Measurements from ENCODE around the gene KLK3.
"Not testable (repeated sequence)": the region's sequence is repeated elsewhere in the genome, so short reads cannot be mapped to it uniquely, and the experiment has no call there.

Gene KLK3

GRCh38 chr19:50854636-50855410, at the start of gene KLK3:
Gene KLK3, plus strand, starts transcription at chr19:50854915. Its CDS starts 41 bp downstream, at chr19:50854956.
- DNase-seq (ENCODE audit: low spot score) (no peak), FAIRE-seq (no peak)

- DNase-seq (ENCODE audit: low spot score) (no peak), FAIRE-seq (no peak)
Observed at GRCh38 chr19:50808856-50809255, 45.9 kb upstream of the KLK3 start.

GRCh38 chr19:50811622-50812238, 43.0 kb upstream of the KLK3 start:
- not testable (repeated sequence) for FAIRE-seq; DNase-seq (ENCODE audit: low spot score)

GRCh38 chr19:50812474-50812873, 42.2 kb upstream of the KLK3 start:
- FAIRE-seq (no peak), DNase-seq (ENCODE audit: low spot score) (no peak)

GRCh38 chr19:50814883-50815282, 39.8 kb upstream of the KLK3 start:
- no peak for FAIRE-seq
- no peak for DNase-seq (ENCODE audit: low spot score)

GRCh38 chr19:50815439-50815838, 39.3 kb upstream of the KLK3 start:
- DNase-seq (ENCODE audit: low spot score) (no peak), FAIRE-seq (no peak)

- no peak for FAIRE-seq
- no peak for DNase-seq (ENCODE audit: low spot score)
Observed at GRCh38 chr19:50817941-50818858, 36.5 kb upstream of the KLK3 start.

- no peak for DNase-seq (ENCODE audit: low spot score)
- no peak for FAIRE-seq
Observed at GRCh38 chr19:50818859-50819472, 35.7 kb upstream of the KLK3 start.

- DNase-seq (ENCODE audit: low spot score) (no peak), FAIRE-seq (no peak)
Observed at GRCh38 chr19:50819636-50820035, 35.1 kb upstream of the KLK3 start.

GRCh38 chr19:50820086-50820485, 34.6 kb upstream of the KLK3 start:
- no peak for FAIRE-seq
- no peak for DNase-seq (ENCODE audit: low spot score)

- FAIRE-seq = no peak
Observed at GRCh38 chr19:50820549-50821247, 34.0 kb upstream of the KLK3 start.

GRCh38 chr19:50821248-50821612, 33.5 kb upstream of the KLK3 start:
- no peak for FAIRE-seq
- DNase-seq (ENCODE audit: low spot score) = no peak

More at GRCh38 chr19:50820549-50821247, 34.0 kb upstream of the KLK3 start:
- no peak for DNase-seq (ENCODE audit: low spot score)

GRCh38 chr19:50821622-50822021, 33.1 kb upstream of the KLK3 start:
- no peak for FAIRE-seq
- DNase-seq (ENCODE audit: low spot score) = no peak

GRCh38 chr19:50822661-50823208, 32.0 kb upstream of the KLK3 start:
- FAIRE-seq (no peak), DNase-seq (ENCODE audit: low spot score) (no peak)

- no peak for DNase-seq (ENCODE audit: low spot score)
- no peak for FAIRE-seq
Observed at GRCh38 chr19:50823389-50824042, 31.2 kb upstream of the KLK3 start, which contains the start of gene KLK1. Gene KLK1, minus strand, starts transcription at chr19:50823787. Its CDS starts 39 bp downstream, at chr19:50823748.

GRCh38 chr19:50826492-50827240, 28.0 kb upstream of the KLK3 start:
- DNase-seq (ENCODE audit: low spot score) (no peak), FAIRE-seq (no peak)

GRCh38 chr19:50827476-50827875, 27.2 kb upstream of the KLK3 start:
- no peak for FAIRE-seq

GRCh38 chr19:50829801-50830200, 24.9 kb upstream of the KLK3 start:
- no peak for DNase-seq (ENCODE audit: low spot score)
- FAIRE-seq = no peak

More at GRCh38 chr19:50827476-50827875, 27.2 kb upstream of the KLK3 start:
- DNase-seq (ENCODE audit: low spot score) = no peak
